Stimulated activated CD8-positive, alpha-beta memory T cell treated with anti-CD3 and anti-CD28 coated beads, Interleukin-2, amount 100 ng/mL, for 1 hour (primary cell): Measurements from ENCODE around the gene CDC42BPA.
"Not testable (repeated sequence)": the region's sequence is repeated elsewhere in the genome, so short reads cannot be mapped to it uniquely, and the experiment has no call there.

Source experiments
- DNase-seq, 2 donors: peaks; one replicate each; pipeline ENCODE4 v3.0.0-alpha.2; 2020; ENCODE audit warnings: low read depth in 2 of 2

The CDC42BPA gene

DNA sequence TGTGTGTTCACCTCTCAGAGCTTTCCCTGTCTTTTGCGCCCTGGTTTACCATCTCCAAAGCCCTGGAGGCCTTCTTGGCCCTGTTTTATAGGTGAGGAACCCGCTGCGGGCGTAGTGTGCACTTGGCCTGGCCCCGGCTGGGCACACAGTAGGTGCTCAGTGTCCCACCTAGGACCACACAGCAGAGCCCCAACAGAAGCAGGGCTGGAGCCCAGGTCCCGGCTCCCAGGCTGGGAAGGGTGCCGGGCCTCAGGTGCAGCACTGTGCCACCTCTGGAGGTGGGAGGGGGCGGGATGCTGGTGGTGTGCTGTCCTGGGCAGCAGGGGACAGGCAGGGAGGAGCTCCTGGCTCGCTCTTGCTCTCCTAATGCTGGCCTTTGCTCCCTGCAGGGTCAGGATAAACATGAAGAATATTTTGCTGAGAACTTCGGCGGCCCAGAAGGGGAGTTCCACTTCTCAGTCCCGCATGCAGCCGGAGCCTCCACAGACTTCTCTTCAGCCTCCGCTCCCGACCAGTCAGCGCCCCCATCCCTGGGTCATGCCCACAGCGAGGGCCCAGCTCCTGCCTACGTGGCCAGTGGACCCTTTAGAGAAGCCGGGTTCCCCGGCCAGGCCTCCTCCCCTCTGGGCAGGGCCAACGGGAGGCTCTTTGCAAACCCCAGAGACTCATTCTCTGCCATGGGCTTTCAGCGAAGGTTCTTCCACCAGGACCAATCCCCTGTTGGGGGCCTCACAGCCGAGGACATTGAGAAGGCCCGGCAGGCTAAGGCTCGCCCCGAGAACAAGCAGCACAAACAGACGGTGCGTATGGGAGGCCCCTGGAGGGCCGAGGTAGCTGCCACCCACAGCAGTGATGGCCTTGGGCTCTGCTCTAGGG lies 353.4 kb downstream of the CDC42BPA start:
- no peak for DNase-seq

DNA sequence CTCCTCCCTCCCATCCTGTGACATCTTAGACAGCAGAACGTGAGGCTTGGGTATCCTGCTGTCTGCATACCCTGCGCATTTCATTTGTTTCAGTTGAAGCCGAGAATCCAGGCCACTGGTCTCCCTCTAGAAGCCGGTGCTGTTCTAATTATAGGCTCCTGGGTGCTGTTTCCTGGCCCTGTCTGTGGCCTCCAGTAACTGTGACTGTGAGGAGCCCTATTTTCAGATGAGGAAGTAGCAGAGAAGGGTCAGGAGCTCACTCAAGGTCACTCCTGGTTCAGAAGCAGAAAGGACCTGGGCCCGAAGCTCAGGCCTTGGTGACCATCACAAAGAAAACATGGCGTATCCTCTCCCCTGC lies 354.2 kb downstream of the CDC42BPA start:
- no peak for DNase-seq

GRCh38 chr1:226962421-226963391 lies 355.6 kb downstream of the CDC42BPA start:
- no peak for DNase-seq

GRCh38 chr1:226960944-226961765 lies 357.1 kb downstream of the CDC42BPA start:
- no peak for DNase-seq

- DNase-seq, result no peak
Measured at GRCh38 chr1:226960256-226960655, 358.0 kb downstream of the CDC42BPA start.

DNA sequence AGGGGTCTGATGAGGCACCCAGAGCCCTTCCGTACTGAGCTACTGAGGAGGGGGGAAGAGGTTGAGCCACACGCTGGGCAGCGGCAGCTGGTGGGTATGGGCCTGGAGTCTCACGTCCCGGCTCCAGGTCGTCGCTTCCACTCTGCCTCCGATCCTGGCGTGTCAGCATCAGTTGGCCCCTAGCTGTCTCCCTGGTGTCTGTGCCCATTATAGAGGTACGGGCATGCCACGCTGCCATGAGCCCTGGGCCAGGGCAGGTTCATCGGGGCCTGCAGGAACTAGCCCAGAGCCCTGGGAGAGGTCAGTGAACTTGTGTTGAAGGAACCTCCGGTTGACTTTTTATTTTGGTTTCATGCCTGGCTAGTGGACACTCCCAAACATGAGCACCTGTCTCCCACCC lies 360.0 kb downstream of the CDC42BPA start:
- no peak for DNase-seq

DNA sequence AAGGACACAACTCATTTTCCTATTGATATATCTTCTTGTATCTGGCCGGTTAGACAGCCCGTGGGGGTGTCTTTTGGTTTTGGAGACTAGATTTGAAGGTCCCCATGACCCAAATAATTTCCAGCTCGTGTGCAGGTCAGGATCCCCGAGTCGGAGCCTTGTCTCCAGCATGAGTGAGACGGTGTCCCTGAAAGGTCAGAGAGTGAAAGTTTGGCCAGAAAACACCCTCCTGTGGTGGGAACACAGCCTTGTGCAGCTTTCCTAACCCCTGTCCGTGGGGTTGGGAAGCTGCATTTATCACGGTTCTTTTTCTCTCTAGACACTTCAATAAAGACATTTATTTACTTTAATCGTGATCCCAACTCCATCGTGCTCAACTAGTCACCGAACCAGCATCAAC lies 360.6 kb downstream of the CDC42BPA start:
- no peak for DNase-seq

DNA sequence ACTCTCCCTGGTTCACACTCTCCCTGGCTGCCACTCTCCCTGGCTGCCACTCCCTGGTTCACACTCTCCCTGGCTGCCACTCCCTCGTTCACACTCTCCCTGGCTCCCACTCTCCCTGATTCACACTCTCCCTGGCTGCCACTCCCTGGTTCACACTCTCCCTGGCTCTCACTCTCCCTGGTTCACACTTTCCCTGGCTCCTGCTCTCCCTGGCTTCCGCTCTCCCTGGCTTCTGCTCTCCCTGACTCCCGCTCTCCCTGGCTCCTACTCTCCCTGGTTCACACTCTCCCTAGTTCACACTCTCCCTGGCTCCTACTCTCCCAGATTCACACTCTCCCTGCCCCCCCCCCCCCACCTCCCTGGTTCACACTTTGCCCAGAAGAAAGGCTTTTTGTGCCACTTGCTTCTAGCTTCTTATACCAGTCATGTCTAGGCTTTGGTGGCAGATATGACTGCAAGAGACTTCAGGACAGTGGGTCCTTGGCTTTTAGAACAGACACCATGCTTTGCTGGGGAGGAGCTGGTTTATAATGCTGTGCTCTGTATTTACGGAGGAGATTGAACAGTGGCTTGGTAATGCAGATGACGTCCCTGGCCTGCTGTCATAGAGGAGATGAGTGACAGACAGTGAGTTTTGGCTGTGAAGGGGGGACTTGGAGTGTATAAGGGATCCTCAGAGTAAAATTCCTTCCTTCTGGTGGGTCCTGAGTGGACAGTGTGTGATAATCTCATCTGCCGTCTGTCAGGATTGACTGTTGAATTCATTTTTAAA lies 361.2 kb downstream of the CDC42BPA start:
- DNase-seq, result no peak

- not testable (repeated sequence) for DNase-seq
Measured at GRCh38 chr1:226955857-226956256, 362.4 kb downstream of the CDC42BPA start.

GRCh38 chr1:226954777-226955176 lies 363.5 kb downstream of the CDC42BPA start:
- no peak for DNase-seq

GRCh38 chr1:226954337-226954736 lies 364.0 kb downstream of the CDC42BPA start:
- no peak for DNase-seq

GRCh38 chr1:226953175-226953800 lies 365.0 kb downstream of the CDC42BPA start:
- no peak for DNase-seq

GRCh38 chr1:226952118-226952441 lies 366.2 kb downstream of the CDC42BPA start:
- DNase-seq, result no peak

DNA sequence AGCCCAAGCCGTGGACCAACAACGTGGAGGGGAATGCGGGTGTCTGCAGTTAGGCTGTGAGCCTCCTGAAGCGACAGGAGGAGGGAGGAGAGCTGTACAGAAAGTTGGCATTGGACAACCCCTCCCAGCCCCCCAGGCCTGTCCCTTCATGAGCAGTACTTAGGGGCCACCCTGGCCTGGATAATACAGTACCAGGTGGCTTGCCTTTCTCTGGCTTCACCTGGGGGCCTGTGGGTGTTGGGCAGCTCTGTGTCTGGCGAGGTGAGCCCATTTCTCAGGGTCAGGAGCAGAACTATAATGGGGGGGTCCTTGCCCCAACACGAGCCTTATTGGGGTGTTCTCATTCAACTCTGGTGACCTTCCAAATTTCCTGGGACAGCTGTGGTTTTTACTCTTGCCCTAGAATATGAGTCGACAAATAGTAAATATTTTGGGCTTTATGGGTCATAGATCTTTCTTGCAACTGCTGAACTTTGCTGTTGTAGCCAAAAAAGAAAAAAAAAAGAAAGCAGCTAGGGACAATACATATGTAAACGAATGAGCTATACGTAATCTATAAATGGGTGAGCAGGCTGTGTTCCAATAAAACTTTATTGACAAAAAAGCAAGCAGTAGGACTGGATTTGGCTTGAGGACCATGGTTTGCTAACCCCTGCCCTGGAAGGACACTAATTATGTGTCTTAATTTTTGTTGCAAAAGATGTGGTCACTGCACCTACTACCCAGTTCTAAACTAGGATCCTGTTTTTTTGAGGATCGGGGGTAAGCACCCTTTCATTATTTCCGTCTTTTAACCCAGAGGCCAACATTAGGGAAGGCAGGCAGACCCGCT lies 366.8 kb downstream of the CDC42BPA start:
- no peak for DNase-seq

DNA sequence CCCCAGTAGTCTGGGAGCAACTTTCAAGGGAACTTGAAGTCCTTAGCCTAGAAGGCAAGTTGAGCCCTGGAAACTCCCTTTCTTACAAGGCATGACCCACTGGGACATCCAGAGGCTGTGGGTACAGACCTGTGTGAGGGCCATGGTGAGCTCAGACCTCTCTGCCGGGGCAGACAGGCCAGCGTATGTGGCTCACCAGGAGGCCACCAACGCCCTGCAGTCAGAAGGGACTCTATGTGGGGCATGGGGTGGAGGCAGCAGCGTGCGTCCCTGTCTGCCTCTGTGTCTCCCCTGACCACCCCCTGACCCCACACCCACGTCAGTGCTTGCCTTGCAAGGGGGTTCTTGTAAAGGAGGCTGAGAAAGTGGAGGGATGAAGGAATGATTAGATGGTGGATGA lies 367.4 kb downstream of the CDC42BPA start:
- DNase-seq, result no peak

- DNase-seq, result no peak
Measured at GRCh38 chr1:226950316-226950715, 368.0 kb downstream of the CDC42BPA start.

DNA sequence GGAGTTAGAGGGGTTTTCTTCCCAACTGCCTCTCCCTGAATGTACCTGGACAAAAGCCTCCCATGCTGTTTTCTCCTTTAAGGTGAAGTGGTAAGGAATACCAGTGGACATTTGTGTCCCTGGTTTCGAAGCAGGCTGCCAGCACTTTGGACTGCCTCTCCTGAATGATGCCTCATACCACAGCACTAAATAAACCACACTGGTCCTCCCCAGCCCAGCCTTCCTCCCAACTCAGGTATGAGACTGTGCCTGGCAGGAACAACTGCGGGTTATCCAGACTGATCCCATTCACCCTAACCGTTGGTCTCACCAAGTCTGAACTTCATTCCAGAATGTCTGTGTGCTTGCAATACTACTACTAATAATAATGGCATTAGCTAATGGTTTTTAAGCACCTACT lies 368.9 kb downstream of the CDC42BPA start:
- no peak for DNase-seq

- no peak for DNase-seq
Measured at GRCh38 chr1:226948996-226949395, 369.3 kb downstream of the CDC42BPA start.

DNA sequence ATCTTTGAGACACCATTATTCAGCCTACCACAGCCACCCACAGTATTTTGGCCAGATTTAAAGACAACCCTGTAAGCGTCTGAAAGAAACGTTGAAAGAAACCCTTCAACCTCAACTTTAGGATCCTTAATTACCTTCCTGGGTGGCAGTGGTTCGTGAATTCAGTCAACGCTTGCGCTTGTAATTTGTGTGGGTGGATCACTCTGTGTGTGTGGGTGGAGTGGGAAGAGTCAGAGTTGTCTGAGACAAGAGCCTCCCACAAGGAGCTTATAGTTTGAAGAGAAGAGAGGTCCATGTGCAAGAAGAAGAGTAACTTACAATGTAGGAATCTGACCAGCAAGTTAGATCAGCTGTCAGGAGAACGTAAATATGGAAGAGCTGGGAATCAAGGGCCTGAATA lies 369.8 kb downstream of the CDC42BPA start:
- DNase-seq, result no peak

- no peak for DNase-seq
Measured at GRCh38 chr1:226948051-226948450, 370.2 kb downstream of the CDC42BPA start.
